Cardiac muscle cell (in vitro differentiated cells and primary cell): ENCODE data around the gene CHCHD6. TPM values are rescaled to one million over a fixed set of nuclear protein-coding genes. Genes with fewer than 3 reads are reported as not detected.

ENCODE experiments used
- DNase-seq, 2 donors: peaks; one replicate each; pipeline versions ENCODE4 v3.0.0 to v3.0.0-alpha.2; 2010 to 2017; ENCODE audit warnings: low read depth in 1 of 2, low spot score in 1 of 2
- H3K27ac ChIP-seq: fragments of 200-600 bp; sonication (generic); 2 replicates; pipeline ENCODE4 v1.5.1; 2016
- H3K27me3 ChIP-seq: fragments of 200-600 bp; sonication (generic); 2 replicates; pipeline ENCODE4 v1.6.0; 2016; ENCODE audit warnings: control low read depth
- H3K36me3 ChIP-seq: fragments of 200-600 bp; sonication (generic); 2 replicates; pipeline ENCODE4 v1.5.1; 2016; ENCODE audit warnings: control low read depth
- H3K4me1 ChIP-seq: fragments of 200-600 bp; sonication (generic); 2 replicates; pipeline ENCODE4 v1.8.1; 2017; ENCODE audit warnings: low read depth, mild to moderate bottlenecking, mixed run types
- H3K4me3 ChIP-seq: fragments of 200-600 bp; sonication (generic); 2 replicates; pipeline ENCODE4 v1.5.1; 2016; ENCODE audit warnings: mild to moderate bottlenecking
- H3K9me3 ChIP-seq: fragments of 200-600 bp; sonication (generic); 2 replicates; pipeline ENCODE4 v1.5.1; 2017; ENCODE audit warnings: low read depth, mild to moderate bottlenecking, control low read depth
- CTCF ChIP-seq: IDR thresholded peaks from 2 replicates; pipeline ENCODE4 v1.5.1; 2012; ENCODE audit warnings: low read depth, mild to moderate bottlenecking, low read length
- polyA plus RNA-seq: library from polyadenylated mRNA; unstranded; fragments of >200 nt; fragmentation: Nextera tagmentation; extraction: Ambion mirVana; gene quantifications from 2 replicates; pipeline ENCODE4 v1.2.1, GENCODE V29; 2016
- total RNA-seq: library from RNA; depleted of rRNA; stranded (reverse); fragments of >200 nt; gene quantifications from 2 replicates; pipeline ENCODE4 v1.2.3, GENCODE V29; 2016

CHCHD6 gene
- total and polyA plus RNA-seq, 2 experiments from 2014 or later = 76.0 to 102 TPM

- Histone ChIP-seq H3K36me3 (no peaks in the 10 kb centered on the region), H3K27me3 (no peaks in the 10 kb centered on the region), H3K4me1 (peaks cover 6% of the 10 kb centered on the region), H3K27ac (no peak overlapping the region), H3K9me3 (no peaks in the 10 kb centered on the region), H3K4me3 (no peak overlapping the region)
- no peak for DNase-seq
- no peak for TF ChIP-seq CTCF
These were observed 227.0 kb downstream of the CHCHD6 start for GRCh38 chr3:126930936-126931600.

- no peak for TF ChIP-seq CTCF
- no peak overlapping the region for H3K27ac ChIP-seq
These were observed 227.8 kb downstream of the CHCHD6 start for GRCh38 chr3:126931806-126932187.

GRCh38 chr3:126932188-126932931 lies 228.3 kb downstream of the CHCHD6 start:
- Histone ChIP-seq H3K27me3 (no peaks in the 10 kb centered on the region), H3K36me3 (no peaks in the 10 kb centered on the region), H3K27ac (no peak overlapping the region), H3K9me3 (no peaks in the 10 kb centered on the region), H3K4me1 (peaks cover 6% of the 10 kb centered on the region), H3K4me3 (no peak overlapping the region)
- DNase-seq = no peak
- no peak for TF ChIP-seq CTCF

More at GRCh38 chr3:126931806-126932187, 227.8 kb downstream of the CHCHD6 start:
- DNase-seq = no peak
- Histone ChIP-seq H3K4me3 (no peak overlapping the region), H3K36me3 (no peaks in the 10 kb centered on the region), H3K9me3 (no peaks in the 10 kb centered on the region), H3K4me1 (peaks cover 6% of the 10 kb centered on the region), H3K27me3 (no peaks in the 10 kb centered on the region)

GRCh38 chr3:126934031-126934531 lies 230.0 kb downstream of the CHCHD6 start:
- peak overlapping the region; percentile 86 for H3K27ac ChIP-seq
- no peaks in the 10 kb centered on the region for H3K9me3 ChIP-seq
- no peak overlapping the region for H3K4me3 ChIP-seq
- H3K36me3 ChIP-seq = no peaks in the 10 kb centered on the region
- TF ChIP-seq CTCF = no peak
- peaks cover 11% of the 10 kb centered on the region for H3K4me1 ChIP-seq
- peak in 1 of 2 donors; percentile 42 for DNase-seq
- no peaks in the 10 kb centered on the region for H3K27me3 ChIP-seq

GRCh38 chr3:126934991-126935390 lies 231.0 kb downstream of the CHCHD6 start:
- TF ChIP-seq CTCF = no peak
- Histone ChIP-seq H3K27ac (peak overlapping the region; percentile 67), H3K36me3 (no peaks in the 10 kb centered on the region), H3K4me3 (no peak overlapping the region), H3K9me3 (no peaks in the 10 kb centered on the region), H3K4me1 (peaks cover 19% of the 10 kb centered on the region), H3K27me3 (no peaks in the 10 kb centered on the region)
- no peak for DNase-seq
